ENCODE results near the gene DMD. TPM values are rescaled to one million over a fixed set of nuclear protein-coding genes. Genes with fewer than 3 reads are reported as not detected.
"Not testable (repeated sequence)": the region's sequence is repeated elsewhere in the genome, so short reads cannot be mapped to it uniquely, and the experiment has no call there.

The DMD gene
- total RNA-seq, 2 donors from 2014 or later: 1.4 to 7.5 TPM

DNA sequence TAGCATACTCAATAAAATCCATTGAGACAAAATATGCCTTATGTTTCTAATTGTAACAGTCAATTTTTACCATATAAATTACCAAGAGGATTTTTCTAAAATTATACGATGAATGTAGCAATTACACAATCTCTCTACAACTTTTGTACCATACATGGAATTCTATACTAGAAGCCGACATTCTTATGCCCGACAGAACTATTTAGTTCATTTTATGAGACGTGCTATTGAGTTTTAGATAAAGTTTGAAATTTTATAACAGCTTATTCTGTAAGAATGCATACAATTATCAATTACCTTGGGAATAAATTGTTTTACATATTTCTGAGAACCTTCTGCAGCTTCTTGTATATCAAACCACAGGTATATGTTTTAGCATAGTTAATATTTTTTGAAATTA is 431.2 kb downstream of the DMD start:
- Mint-ChIP-seq H3K9me3 (no peaks in the 10 kb centered on the region), H3K36me3 (ENCODE audit: low read depth) (no peaks in the 10 kb centered on the region), H3K27ac (no peak overlapping the region), H3K4me1 (no peaks in the 10 kb centered on the region), H3K4me3 (no peak overlapping the region), H3K27me3 (no peaks in the 10 kb centered on the region)
- no peak for ATAC-seq (replicated peaks)

DNA sequence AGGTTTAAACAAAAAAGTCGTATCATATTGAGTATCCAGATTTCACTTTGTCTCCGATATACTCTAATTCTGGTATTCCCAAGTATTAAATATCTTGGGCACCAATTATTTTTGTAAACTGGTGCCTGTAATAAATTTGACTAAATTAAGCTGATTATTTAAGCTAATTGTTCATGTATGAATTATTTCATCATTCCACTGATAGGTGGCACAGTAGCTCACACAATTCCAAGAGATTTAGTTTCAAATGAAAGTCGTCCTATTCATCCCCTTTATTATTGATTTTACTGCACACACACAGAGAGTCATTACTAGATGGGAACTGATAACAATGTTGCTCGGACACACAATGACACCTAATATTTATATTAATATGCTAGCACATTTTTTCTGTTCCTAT is 432.4 kb downstream of the DMD start:
- Mint-ChIP-seq H3K27me3 (no peaks in the 10 kb centered on the region), H3K9me3 (no peaks in the 10 kb centered on the region), H3K36me3 (ENCODE audit: low read depth) (no peaks in the 10 kb centered on the region), H3K4me3 (no peak overlapping the region), H3K4me1 (no peaks in the 10 kb centered on the region), H3K27ac (no peak overlapping the region)
- no peak for ATAC-seq (replicated peaks)

DNA sequence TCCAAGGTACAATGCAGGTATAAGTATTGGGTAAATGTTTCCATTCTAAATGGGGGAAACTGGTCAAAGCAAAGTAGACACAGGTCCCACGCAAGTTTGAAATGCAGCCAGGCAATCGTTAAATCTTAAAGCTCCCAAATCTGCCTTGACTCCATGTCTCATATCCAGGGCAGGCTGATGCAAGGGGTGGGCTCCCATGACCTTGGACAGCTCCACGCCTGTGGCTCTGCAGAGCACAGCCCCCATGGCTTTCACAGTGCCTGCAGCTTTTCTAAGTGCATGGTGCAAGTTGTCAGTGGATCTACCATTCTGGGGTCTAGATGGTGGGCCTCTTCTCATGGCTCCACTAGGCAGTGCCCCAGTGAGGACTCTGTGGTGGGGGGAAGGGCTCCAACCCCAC is 436.4 kb downstream of the DMD start:
- ATAC-seq (replicated peaks): no peak
- H3K27ac Mint-ChIP-seq: no peak overlapping the region
- no peaks in the 10 kb centered on the region for H3K27me3 Mint-ChIP-seq
- no peaks in the 10 kb centered on the region for H3K9me3 Mint-ChIP-seq
- no peaks in the 10 kb centered on the region for H3K36me3 Mint-ChIP-seq (ENCODE audit: low read depth)
- no peaks in the 10 kb centered on the region for H3K4me1 Mint-ChIP-seq
- no peak overlapping the region for H3K4me3 Mint-ChIP-seq

DNA sequence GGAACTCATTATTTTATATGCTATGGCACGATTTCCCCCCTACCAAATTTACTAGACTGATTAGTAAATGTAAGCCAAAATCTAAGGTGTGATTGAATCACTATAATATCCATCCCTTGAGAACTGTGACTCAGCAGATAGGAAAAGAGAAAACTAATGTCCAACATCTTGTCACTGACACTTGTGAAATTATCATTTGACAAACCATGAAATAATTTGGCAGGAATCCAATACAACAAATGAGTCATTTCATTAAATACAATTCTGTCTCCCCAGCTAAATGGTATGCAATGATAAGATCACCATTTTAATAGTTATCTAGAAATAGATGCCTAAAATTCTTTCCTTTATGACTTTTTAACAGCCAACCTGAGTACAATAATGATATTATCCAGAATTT is 462.3 kb downstream of the DMD start:
- no peak for ATAC-seq (replicated peaks)
- Mint-ChIP-seq H3K9me3 (peaks cover 7% of the 10 kb centered on the region), H3K36me3 (ENCODE audit: low read depth) (no peaks in the 10 kb centered on the region), H3K27me3 (no peaks in the 10 kb centered on the region), H3K27ac (no peak overlapping the region), H3K4me3 (no peak overlapping the region), H3K4me1 (no peaks in the 10 kb centered on the region)

DNA sequence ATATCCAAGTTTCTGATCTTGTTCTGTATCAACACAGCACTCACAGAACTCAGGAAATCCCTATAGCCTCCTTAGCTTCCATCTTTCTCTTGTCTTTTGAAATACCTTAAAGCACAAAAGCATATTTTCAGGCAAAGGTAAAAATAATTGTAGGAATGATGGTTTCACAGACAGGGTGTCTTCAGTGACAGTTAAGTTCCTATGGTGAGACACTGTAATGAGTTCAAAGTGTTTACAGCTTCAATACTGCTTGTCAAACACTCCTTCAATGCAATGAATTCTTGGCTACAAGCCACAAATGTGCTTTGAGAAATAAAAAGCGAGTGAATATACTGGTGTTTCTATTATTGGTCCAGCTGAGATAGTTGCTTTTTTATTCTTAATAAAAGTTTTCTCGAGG is 466.0 kb downstream of the DMD start:
- Mint-ChIP-seq H3K27ac (no peak overlapping the region), H3K36me3 (ENCODE audit: low read depth) (no peaks in the 10 kb centered on the region), H3K9me3 (no peaks in the 10 kb centered on the region), H3K4me1 (no peaks in the 10 kb centered on the region), H3K4me3 (no peak overlapping the region), H3K27me3 (no peaks in the 10 kb centered on the region)
- no peak for ATAC-seq (replicated peaks)

DNA sequence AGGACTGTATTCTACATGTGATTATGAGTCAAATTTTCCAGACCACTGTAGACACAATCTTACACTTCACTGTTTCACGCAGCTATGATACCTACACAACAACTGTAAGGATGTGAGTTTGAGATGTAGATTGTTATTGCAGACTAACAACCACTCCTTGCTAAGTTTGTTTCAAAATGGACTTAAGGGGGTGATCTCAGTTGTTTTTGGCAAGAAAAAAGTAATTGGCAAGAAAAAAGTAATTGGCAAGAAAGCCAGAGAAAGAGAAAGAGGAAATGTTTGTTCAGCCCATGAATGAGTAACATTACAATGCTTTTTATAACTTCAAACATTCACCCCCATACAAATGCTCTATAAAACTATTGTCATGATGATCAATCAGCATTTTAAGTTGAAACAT is 466.4 kb downstream of the DMD start:
- Mint-ChIP-seq H3K27ac (no peak overlapping the region), H3K27me3 (no peaks in the 10 kb centered on the region), H3K4me1 (no peaks in the 10 kb centered on the region), H3K4me3 (no peak overlapping the region), H3K9me3 (no peaks in the 10 kb centered on the region), H3K36me3 (ENCODE audit: low read depth) (no peaks in the 10 kb centered on the region)
- ATAC-seq (replicated peaks): no peak

DNA sequence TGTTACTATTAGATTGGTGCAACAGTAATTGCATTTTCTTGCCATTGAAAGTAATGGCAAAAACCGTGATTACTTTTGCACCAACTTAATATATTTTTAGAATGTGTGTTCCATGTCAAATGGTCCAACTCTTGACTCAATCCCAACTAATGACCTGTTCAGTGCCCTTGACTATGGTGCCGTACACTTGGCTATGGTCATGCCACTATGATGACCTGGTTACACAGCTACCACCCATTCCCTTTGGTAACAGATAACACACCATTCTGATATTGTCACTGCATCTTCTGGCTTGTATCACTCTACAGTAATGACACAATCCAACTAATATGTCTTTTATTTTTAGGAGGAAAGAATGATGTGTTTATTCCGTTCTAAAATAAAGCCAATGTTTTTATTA is 469.4 kb downstream of the DMD start:
- no peaks in the 10 kb centered on the region for H3K36me3 Mint-ChIP-seq (ENCODE audit: low read depth)
- H3K9me3 Mint-ChIP-seq: no peaks in the 10 kb centered on the region
- H3K27me3 Mint-ChIP-seq: no peaks in the 10 kb centered on the region
- H3K4me3 Mint-ChIP-seq: no peak overlapping the region
- ATAC-seq (replicated peaks): no peak
- no peaks in the 10 kb centered on the region for H3K4me1 Mint-ChIP-seq
- H3K27ac Mint-ChIP-seq: no peak overlapping the region

DNA sequence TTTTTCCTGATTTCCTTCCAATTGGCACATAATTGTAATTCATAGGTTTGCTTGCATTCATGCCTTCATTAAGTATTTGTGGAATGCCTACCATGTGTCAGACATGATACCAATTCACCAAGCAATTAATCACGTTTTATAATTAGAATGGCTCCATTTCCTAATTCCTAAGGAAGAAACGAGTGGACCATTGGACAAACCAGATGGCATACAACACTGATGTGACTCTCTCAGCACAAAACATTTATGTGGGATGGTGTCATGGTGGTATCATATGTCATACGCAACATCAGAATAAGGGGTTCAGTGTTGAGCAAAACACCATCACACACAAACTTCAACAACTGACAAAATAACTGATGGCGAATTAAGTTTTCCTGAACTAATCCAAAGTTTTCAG is 502.8 kb downstream of the DMD start:
- no peak overlapping the region for H3K27ac Mint-ChIP-seq
- H3K4me1 Mint-ChIP-seq: no peaks in the 10 kb centered on the region
- no peak for ATAC-seq (replicated peaks)

DNA sequence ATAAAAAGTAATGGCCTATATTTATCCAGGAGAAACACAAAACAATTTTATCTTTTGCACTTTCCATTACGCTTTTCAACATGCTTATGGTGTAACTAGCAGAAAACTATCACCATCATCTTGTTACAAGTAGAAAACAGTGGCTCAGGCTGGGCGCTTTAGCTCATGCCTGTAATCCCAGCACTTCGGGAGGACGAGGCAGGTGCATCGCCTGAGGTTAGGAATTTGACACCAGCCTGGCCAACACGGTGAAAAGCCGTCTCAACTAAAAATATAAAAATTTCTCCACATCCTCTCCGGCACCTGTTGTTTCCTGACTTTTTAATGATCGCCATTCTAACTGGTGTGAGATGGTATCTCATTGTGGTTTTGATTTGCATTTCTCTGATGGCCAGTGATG is 506.0 kb downstream of the DMD start:
- H3K36me3 Mint-ChIP-seq (ENCODE audit: low read depth); H3K4me3 Mint-ChIP-seq; H3K27me3 Mint-ChIP-seq; H3K9me3 Mint-ChIP-seq; H3K4me1 Mint-ChIP-seq; H3K27ac Mint-ChIP-seq; ATAC-seq (replicated peaks): not testable (repeated sequence)

More for the DNA sequence above, 502.8 kb downstream of the DMD start:
- no peaks in the 10 kb centered on the region for H3K9me3 Mint-ChIP-seq
- no peak overlapping the region for H3K4me3 Mint-ChIP-seq
- no peaks in the 10 kb centered on the region for H3K36me3 Mint-ChIP-seq (ENCODE audit: low read depth)
- no peaks in the 10 kb centered on the region for H3K27me3 Mint-ChIP-seq

DNA sequence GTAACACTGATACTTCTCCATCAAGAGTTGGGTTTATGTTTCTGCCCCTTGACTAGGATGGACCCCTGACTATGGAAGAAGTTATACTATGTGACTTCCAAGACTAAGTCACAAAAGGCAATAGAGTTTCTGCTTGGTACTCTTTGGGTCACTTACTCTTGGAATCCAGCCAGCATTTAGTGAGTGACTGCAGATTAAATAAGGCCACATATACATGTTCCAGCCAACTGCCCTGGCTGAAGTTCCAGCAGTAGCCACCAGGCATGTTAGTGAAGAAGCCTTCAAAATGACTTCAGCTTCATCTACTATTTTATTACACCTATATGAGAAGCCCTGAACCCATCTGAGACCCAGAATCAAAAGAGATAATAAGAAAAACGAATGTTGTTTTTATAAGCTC is 524.0 kb downstream of the DMD start:
- Mint-ChIP-seq H3K9me3 (no peaks in the 10 kb centered on the region), H3K4me1 (no peaks in the 10 kb centered on the region), H3K36me3 (ENCODE audit: low read depth) (no peaks in the 10 kb centered on the region), H3K27ac (no peak overlapping the region), H3K27me3 (no peaks in the 10 kb centered on the region), H3K4me3 (no peak overlapping the region)
- ATAC-seq (replicated peaks): no peak

DNA sequence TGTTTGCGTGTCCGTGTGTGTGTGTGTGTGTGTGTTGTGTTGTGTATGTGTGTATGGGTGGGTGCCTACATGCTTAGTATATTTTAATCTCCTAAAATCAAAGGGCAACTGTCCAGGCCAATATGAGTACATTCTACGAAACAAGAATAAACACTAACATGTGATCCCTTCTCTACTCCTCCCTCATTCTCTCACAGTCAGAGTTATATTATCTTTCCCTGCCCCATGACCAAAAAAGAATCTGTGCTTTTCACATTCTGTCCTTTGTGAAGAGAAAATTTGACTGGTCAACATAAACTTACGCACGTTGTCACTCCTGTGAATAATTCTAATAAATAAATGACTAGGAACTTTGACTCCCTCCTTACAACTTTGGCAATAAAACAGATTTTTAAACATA is 532.9 kb downstream of the DMD start:
- H3K27ac Mint-ChIP-seq: no peak overlapping the region
- H3K27me3 Mint-ChIP-seq: no peaks in the 10 kb centered on the region
- H3K36me3 Mint-ChIP-seq (ENCODE audit: low read depth): no peaks in the 10 kb centered on the region
- no peaks in the 10 kb centered on the region for H3K9me3 Mint-ChIP-seq
- H3K4me3 Mint-ChIP-seq: no peak overlapping the region
- ATAC-seq (replicated peaks): no peak
- no peaks in the 10 kb centered on the region for H3K4me1 Mint-ChIP-seq

DNA sequence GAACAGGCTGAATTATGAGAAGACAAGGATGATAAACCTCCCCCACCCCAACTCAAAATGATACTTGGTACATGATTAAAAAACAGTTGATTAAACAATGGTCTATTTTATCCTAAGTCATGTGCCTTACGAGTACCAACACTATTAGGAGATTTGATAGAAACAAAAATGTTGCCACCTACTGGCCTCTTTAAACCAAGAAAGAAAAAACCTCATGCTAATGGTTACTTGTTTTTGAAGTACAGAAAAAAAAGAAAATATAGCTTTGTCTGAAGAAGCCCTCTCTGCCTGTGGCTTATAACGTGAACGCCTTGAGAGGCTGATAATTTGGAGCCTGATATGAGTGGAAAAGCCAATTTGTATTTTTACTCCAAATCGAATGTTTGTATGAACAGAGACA is 538.2 kb downstream of the DMD start:
- no peaks in the 10 kb centered on the region for H3K36me3 Mint-ChIP-seq (ENCODE audit: low read depth)
- ATAC-seq (replicated peaks): no peak
- no peaks in the 10 kb centered on the region for H3K27me3 Mint-ChIP-seq
- H3K27ac Mint-ChIP-seq: no peak overlapping the region
- no peaks in the 10 kb centered on the region for H3K9me3 Mint-ChIP-seq
- no peaks in the 10 kb centered on the region for H3K4me1 Mint-ChIP-seq
- no peak overlapping the region for H3K4me3 Mint-ChIP-seq

DNA sequence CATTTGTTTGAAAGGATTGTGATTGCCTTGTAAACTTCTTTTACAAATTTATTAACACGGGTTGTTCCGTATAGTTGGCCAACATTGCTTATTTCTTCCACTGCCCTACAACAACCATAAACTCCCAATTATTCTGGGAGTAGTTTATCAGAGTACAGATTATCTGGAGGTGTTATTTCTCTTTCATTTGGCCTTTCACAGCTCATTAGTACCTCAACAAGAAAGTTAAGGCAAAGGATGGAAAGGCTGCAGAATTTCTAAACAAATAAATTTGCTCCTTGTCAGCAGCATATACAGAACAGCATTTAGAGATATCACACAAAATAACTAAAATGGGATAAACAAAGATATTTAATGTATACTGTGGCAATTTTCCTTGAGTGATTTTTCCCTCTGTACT is 548.8 kb downstream of the DMD start:
- no peak for ATAC-seq (replicated peaks)
- no peak overlapping the region for H3K27ac Mint-ChIP-seq
- H3K9me3 Mint-ChIP-seq: peaks cover 4% of the 10 kb centered on the region
- no peak overlapping the region for H3K4me3 Mint-ChIP-seq
- H3K27me3 Mint-ChIP-seq: no peaks in the 10 kb centered on the region
- no peaks in the 10 kb centered on the region for H3K4me1 Mint-ChIP-seq
- H3K36me3 Mint-ChIP-seq (ENCODE audit: low read depth): no peaks in the 10 kb centered on the region

DNA sequence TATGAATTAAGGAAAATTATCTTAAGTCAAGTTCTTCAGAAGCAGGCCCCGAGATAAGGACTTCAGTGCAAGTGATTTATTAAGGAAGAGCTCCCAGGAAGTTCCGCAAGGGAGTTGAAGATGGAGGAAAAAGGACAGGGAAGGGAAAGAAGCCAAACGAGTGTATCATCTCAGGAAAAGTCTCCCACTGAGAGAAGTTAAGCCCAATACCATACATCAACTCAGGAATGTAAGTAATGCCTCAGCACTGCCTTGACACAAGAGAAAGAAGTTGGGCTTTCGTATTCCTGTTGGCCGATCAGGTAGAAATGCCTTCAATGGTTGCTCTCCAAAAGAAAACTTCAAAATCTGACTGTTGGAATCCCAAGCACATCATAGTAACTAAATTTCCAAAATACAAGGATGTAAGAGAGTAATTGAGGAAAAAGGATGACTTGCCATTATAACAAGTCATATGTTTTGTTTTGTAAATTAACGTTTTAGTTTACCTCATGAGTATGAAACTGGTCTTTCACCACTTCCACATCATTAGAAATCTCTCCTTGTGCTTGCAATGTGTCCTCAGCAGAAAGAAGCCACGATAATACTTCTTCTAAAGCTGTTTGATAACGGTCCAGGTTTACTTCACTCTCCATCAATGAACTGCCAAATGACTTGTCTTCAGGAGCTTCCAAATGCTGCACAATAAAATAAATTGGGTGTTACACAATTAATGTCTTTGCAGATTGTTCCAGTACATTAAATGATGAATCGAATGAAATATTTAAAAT is 566.7 kb downstream of the DMD start:
- no peaks in the 10 kb centered on the region for H3K36me3 Mint-ChIP-seq (ENCODE audit: low read depth)

DNA sequence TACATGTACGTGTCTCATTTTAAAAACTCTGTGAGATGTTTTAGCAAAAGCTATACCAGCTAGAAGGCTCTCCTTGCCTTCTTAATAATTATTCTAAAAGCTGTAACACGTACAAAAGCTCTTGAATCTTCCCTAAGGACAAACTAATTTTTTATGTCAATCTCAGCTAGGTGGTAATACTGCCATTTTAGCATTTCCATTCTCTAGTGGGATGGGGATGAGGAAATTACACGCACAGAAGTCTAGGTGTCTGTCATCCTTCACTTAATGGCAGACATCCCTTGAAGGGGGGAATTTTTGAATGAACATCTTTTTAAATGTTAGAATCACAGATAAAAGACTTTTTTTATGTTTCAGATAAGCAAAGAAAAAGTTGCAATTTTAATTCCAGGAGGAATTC is 569.1 kb downstream of the DMD start:
- no peaks in the 10 kb centered on the region for H3K9me3 Mint-ChIP-seq
- H3K36me3 Mint-ChIP-seq (ENCODE audit: low read depth): no peaks in the 10 kb centered on the region
- ATAC-seq (replicated peaks): no peak
- H3K4me3 Mint-ChIP-seq: no peak overlapping the region
- H3K4me1 Mint-ChIP-seq: no peaks in the 10 kb centered on the region
- no peaks in the 10 kb centered on the region for H3K27me3 Mint-ChIP-seq
- no peak overlapping the region for H3K27ac Mint-ChIP-seq

More for the DNA sequence above, 566.7 kb downstream of the DMD start:
- Mint-ChIP-seq H3K4me1 (no peaks in the 10 kb centered on the region), H3K27ac (no peak overlapping the region), H3K4me3 (no peak overlapping the region), H3K9me3 (no peaks in the 10 kb centered on the region), H3K27me3 (no peaks in the 10 kb centered on the region)
- ATAC-seq (replicated peaks): no peak

DNA sequence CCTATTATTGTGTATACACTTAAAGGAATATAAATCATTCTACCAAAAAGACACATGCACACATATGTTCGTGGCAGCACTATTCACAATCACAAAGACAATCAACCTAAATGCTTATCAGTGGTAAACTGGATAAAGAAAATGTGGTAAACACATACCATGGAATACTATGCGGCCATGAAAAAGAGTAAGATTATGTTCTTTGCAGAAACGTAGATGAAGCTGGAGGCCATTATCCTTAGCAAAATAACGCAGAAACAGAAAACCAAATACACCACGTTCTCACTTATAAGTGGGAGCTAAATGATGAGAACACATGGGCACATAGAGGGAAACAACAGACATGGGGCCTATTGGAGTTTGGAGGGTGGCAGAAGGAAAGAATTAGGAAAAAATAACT is 593.2 kb downstream of the DMD start:
- Mint-ChIP-seq H3K36me3 (ENCODE audit: low read depth) (no peaks in the 10 kb centered on the region), H3K4me1 (no peaks in the 10 kb centered on the region), H3K4me3 (no peak overlapping the region), H3K9me3 (no peaks in the 10 kb centered on the region), H3K27me3 (no peaks in the 10 kb centered on the region), H3K27ac (no peak overlapping the region)
- ATAC-seq (replicated peaks): no peak
